Measurements from ENCODE around the gene SLX4IP.

The SLX4IP gene

GRCh38 chr20:10498200-10498599 is 63.1 kb downstream of the SLX4IP start:
- no peak for DNase-seq

- no peak for DNase-seq
Measured at GRCh38 chr20:10501402-10501801, 66.3 kb downstream of the SLX4IP start.

- DNase-seq, result no peak
Measured at GRCh38 chr20:10502098-10502526, 67.0 kb downstream of the SLX4IP start.

GRCh38 chr20:10504608-10504993 is 69.5 kb downstream of the SLX4IP start:
- DNase-seq, result no peak

- DNase-seq, result no peak
Measured at GRCh38 chr20:10504994-10505730, 70.1 kb downstream of the SLX4IP start.

GRCh38 chr20:10505827-10506226 is 70.7 kb downstream of the SLX4IP start:
- no peak for DNase-seq

GRCh38 chr20:10507052-10507451 is 71.9 kb downstream of the SLX4IP start:
- DNase-seq, result no peak

DNA sequence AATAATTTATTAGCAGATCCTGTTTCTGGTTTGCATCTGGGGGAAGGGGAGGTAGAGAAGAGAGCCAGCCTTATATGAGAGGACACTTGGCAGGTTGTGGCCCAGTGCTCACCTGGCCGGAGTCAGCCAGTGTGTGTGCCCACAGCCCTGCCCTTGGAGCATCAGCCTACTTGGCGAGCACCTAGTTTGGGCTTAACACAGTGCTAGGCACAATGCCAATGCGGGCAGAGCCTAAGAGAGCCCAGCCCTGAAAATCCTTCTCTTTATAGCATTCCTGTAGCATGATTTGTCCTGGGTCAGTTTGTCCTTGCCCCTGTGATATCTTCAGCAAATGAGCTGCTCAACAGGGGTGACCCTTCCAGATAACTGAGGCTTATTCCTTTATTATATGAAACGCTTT is 73.0 kb downstream of the SLX4IP start:
- no peak for DNase-seq

GRCh38 chr20:10508468-10509251 is 73.6 kb downstream of the SLX4IP start:
- no peak for DNase-seq

DNA sequence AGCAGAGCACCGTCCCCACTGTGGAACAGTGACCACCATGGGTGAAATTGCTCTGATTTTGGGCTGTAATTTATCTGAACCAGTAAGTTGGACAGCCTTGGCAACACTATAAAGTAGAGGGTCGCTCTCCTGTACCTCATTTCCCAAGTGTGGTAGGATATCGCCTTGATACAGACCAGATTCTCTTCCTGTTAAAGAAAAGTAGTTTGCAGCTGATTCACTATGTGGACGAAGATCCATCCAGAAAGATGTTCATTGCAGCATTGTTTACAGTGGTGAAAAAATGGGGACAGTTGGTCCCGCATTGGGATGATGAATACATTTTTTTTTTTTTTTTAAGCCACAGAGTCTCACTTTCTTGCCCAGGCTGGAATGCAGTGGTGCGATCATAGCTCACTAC is 74.3 kb downstream of the SLX4IP start:
- DNase-seq, result no peak

GRCh38 chr20:10510216-10510615 is 75.1 kb downstream of the SLX4IP start:
- no peak for DNase-seq

GRCh38 chr20:10511170-10511508 is 76.0 kb downstream of the SLX4IP start:
- DNase-seq, result no peak

DNA sequence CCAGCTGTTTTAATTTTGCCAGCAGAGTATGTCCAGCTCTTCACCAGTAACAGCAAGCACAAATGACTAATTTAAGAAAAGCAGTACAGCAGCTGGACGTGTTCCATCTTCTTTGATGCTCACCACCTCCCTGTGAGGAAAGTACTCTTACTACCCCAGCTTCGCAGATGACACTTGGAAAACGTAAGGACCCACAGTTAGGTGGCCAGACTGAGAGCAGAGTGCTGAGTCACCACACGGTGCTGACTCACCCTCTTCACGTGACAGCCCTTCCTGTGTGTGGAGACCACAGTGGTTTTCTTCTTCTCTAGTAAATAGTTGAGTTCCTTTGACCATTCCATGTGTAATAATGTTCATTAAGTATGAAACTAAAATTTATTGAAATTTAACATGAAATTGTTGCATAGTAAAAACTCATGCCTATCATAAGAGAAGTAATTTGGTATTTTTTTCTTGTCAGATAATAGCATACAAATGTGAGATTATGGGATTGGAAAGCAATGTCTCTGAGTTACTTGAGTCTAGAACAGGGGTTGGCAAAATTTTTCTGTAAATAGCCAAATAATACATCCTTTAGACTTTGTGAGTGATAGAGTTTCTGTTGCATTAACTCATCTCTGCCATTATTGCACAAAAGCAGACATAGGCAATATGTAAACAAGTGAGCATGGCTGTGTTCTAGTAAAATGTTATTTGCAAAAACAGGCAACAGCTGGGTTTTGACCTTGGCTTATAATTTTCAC is 76.6 kb downstream of the SLX4IP start:
- DNase-seq, result no peak

DNA sequence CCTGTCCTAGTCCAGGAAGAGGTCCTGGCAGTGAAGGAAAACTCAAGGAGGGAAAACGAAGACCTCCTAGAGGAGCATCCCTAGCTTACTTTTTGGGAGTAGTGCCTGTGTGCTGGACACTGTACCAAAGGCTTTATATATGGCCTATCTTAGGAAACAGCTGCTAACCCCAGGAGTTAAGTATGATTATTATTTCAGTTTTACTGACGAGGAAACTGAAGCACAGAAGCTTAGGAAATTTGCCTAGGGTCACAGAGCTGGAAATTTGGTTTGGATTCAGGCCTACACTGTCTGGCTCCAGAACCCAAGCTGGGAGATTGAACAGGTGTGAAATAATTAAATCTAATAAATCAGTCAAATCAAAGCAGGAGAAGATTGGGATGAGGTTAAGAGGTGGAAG is 78.0 kb downstream of the SLX4IP start:
- DNase-seq, result no peak

GRCh38 chr20:10513931-10514575 is 78.9 kb downstream of the SLX4IP start:
- DNase-seq, result no peak

DNA sequence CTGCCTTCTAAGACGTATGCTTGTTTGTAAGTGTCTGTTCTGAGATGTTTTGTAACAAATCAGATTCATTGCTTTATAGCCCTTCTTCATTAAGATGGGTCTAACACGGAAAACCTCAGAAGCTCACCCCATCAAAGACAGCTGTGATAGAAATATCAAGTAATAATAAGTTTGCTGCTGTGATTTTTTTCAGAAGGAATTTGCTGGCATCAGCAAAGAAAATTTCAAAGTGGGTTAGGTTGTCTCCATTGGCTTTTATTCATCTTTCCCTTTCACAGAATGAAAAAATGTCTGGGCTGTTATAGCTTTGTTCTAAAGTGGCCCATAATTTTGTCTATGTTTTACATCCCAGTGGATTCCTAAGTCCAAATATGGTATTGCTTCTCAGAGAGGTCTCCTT is 81.4 kb downstream of the SLX4IP start:
- no peak for DNase-seq

- DNase-seq, result no peak
Measured at GRCh38 chr20:10519361-10520046, 84.4 kb downstream of the SLX4IP start.

DNA sequence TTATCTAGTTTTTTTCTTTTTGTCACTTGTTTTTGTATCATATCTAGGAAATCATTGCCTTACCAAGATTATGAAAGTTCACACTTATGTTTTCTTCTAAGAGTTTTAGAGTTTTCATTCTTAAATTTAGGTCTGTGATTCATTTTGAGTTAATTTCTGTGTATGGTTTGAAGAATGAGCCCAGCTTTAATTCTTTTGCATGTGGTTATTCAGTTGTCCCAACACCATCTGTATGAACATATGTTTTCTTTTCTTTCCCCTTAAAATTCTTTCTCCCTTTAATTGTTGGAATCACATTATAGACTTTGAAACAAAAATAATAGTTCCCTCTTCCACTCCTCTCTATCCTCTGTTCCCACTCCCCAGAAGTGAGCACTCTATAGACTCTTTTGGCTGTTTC is 85.4 kb downstream of the SLX4IP start:
- DNase-seq, result no peak

GRCh38 chr20:10521068-10521831 is 86.1 kb downstream of the SLX4IP start:
- DNase-seq, result no peak

GRCh38 chr20:10521836-10522235 is 86.7 kb downstream of the SLX4IP start:
- DNase-seq, result no peak

DNA sequence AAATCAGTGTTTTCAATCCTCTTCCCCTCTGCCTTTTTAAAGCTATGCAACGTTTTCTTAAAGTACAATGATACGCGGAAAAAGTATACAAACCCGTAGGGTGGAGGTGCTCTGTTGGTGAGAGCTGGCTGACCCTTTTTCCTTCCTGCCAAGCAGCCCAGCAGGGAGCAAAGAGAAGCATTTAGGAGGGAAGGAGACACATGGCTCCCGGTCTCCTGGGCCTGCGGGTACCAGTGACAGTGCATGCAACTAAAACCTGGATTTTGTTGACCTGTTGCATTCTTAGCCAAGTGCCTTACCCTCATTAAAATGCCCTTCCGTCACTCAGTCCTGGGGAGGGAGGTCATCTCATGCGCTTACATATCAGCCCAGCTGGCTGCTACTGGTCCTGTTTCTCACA is 87.2 kb downstream of the SLX4IP start:
- no peak for DNase-seq

DNA sequence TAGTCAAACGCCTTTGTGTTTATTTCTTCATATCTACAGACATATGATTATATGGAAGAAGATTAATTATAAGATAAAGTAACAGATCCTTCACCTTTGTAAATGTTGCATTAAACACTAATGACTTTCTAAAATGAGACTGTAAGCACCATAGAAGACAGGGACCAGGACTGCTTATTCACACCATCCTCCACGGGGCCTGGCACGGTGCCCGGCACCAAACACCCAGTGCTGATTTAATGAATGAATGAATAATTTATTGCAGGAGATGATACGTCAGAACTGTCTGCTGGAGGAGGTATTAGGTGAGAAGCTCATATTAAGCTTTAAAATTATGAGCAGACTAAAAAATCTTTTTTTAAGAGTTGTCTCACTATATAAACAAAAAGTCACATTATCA is 88.3 kb downstream of the SLX4IP start:
- no peak for DNase-seq

Measured in retina (tissue), 1 donor.